HEK293 (cell line): Measurements from ENCODE around the gene PPY.
A peak's percentile ranks its signal among the peaks of the same experiment; 100 is the strongest.

Source experiments
- CTCF ChIA-PET: fragments of 350-600 bp; formaldehyde crosslinking; extraction: SDS; loops from one replicate; lab custom pipeline; 2021; ENCODE audit warnings: antibody characterized with exemption; lab: Yijun Ruan, JAX
- POLR2A ChIA-PET: fragments of 300-600 bp; formaldehyde crosslinking; extraction: SDS; loops from one replicate; lab custom pipeline; 2020; ENCODE audit warnings: antibody characterized with exemption, inconsistent platforms; lab: Yijun Ruan, JAX
- H3K27ac ChIP-seq: fragments of 200-500 bp; sonication (Bioruptor generic); 2 replicates; pipeline ENCODE4 v1.5.1; 2014; ENCODE audit warnings: low read depth, low read length, control low read depth, inconsistent platforms; ENCODE audit errors: extremely low read depth
- H3K36me3 ChIP-seq, 2 experiments: fragments of 200-500 bp in 1 of 2; sonication (Bioruptor generic) in 1 of 2; 1 replicate in 1 of 2; 2 replicates in 1 of 2; pipeline ENCODE4 v1.5.1; 2014 to 2017; ENCODE audit warnings: inconsistent platforms in 2 of 2, low read length in 2 of 2; ENCODE audit not compliant: control insufficient read depth in 2 of 2, insufficient read depth in 1 of 2
- H3K4me1 ChIP-seq: fragments of 200-500 bp; sonication (Bioruptor generic); 2 replicates; pipeline ENCODE4 v1.5.1; 2014; ENCODE audit warnings: mild to moderate bottlenecking, low read length, inconsistent platforms; ENCODE audit not compliant: control insufficient read depth, insufficient read depth
- H3K4me3 ChIP-seq: 2 replicates; pipeline ENCODE4 v1.5.1; 2011; ENCODE audit warnings: low read depth, mild to moderate bottlenecking, control low read depth, low read length, moderate library complexity
- H3K9me3 ChIP-seq: fragments of 200-500 bp; sonication (Bioruptor generic); 2 replicates; pipeline ENCODE4 v1.5.1; 2014; ENCODE audit warnings: low read depth, low read length, inconsistent platforms; ENCODE audit not compliant: control insufficient read depth, insufficient read depth
- BCL11B ChIP-seq: fragments of 450-650 bp; formaldehyde crosslinking; IDR thresholded peaks from 2 replicates; pipeline ENCODE4 v1.5.1; 2016; ENCODE audit warnings: low read depth, missing biosample characterization, missing genetic modification characterization
- HOXA7 ChIP-seq: sonication (generic); formaldehyde crosslinking; IDR thresholded peaks from 2 replicates; pipeline ENCODE4 v1.8.1; 2022; ENCODE audit warnings: missing genetic modification reagents, borderline replicate concordance
- KLF1 ChIP-seq: fragments of 450-650 bp; formaldehyde crosslinking; IDR thresholded peaks from 2 replicates; pipeline ENCODE4 v1.5.1; 2016; ENCODE audit warnings: missing biosample characterization, missing genetic modification characterization
- KLF10 ChIP-seq: fragments of 450-650 bp; IDR thresholded peaks from 2 replicates; pipeline ENCODE4 v1.5.1; 2018; ENCODE audit warnings: missing biosample characterization, mild to moderate bottlenecking, missing genetic modification characterization
- MEIS1 ChIP-seq: sonication (generic); formaldehyde crosslinking; IDR thresholded peaks from 2 replicates; pipeline ENCODE4 v1.8.1; 2022; ENCODE audit warnings: missing genetic modification reagents, mild to moderate bottlenecking, borderline replicate concordance
- MZF1 ChIP-seq: fragments of 450-650 bp; formaldehyde crosslinking; IDR thresholded peaks from 2 replicates; pipeline ENCODE4 v1.5.1; 2017; ENCODE audit warnings: missing biosample characterization, missing genetic modification characterization, borderline replicate concordance
- SALL2 ChIP-seq: fragments of 450-650 bp; formaldehyde crosslinking; IDR thresholded peaks from 2 replicates; pipeline ENCODE4 v1.5.0; 2017; ENCODE audit warnings: missing biosample characterization, mild to moderate bottlenecking, missing genetic modification characterization, borderline replicate concordance
- SP2 ChIP-seq: fragments of 450-650 bp; formaldehyde crosslinking; IDR thresholded peaks from 2 replicates; pipeline ENCODE4 v1.5.1; 2016; ENCODE audit warnings: missing biosample characterization, missing genetic modification characterization
- ZBTB1 ChIP-seq: fragments of 450-650 bp; formaldehyde crosslinking; IDR thresholded peaks from 2 replicates; pipeline ENCODE4 v1.5.1; 2016; ENCODE audit warnings: missing biosample characterization, missing genetic modification characterization
- ZBTB48 ChIP-seq: fragments of 450-650 bp; formaldehyde crosslinking; IDR thresholded peaks from 2 replicates; pipeline ENCODE4 v1.5.1; 2016; ENCODE audit warnings: missing biosample characterization, missing genetic modification characterization
- ZBTB6 ChIP-seq: fragments of 450-650 bp; formaldehyde crosslinking; IDR thresholded peaks from 2 replicates; pipeline ENCODE4 v1.5.1; 2017; ENCODE audit warnings: missing biosample characterization, missing genetic modification characterization
- ZFP3 ChIP-seq: fragments of 450-650 bp; formaldehyde crosslinking; IDR thresholded peaks from 2 replicates; pipeline ENCODE4 v1.5.1; 2016; ENCODE audit warnings: low read depth, missing biosample characterization, missing genetic modification characterization
- ZNF114 ChIP-seq: fragments of 450-650 bp; formaldehyde crosslinking; IDR thresholded peaks from 2 replicates; pipeline ENCODE4 v1.5.0; 2017; ENCODE audit warnings: missing biosample characterization, missing genetic modification characterization
- ZNF202 ChIP-seq: fragments of 450-650 bp; formaldehyde crosslinking; IDR thresholded peaks from 2 replicates; pipeline ENCODE4 v1.5.1; 2016; ENCODE audit warnings: missing biosample characterization, missing genetic modification characterization, borderline replicate concordance
- ZNF223 ChIP-seq: fragments of 450-650 bp; formaldehyde crosslinking; IDR thresholded peaks from 2 replicates; pipeline ENCODE4 v1.5.1; 2016; ENCODE audit warnings: missing biosample characterization, missing genetic modification characterization
- ZNF248 ChIP-seq: fragments of 450-650 bp; formaldehyde crosslinking; IDR thresholded peaks from 2 replicates; pipeline ENCODE4 v1.5.1; 2017; ENCODE audit warnings: missing biosample characterization, missing genetic modification characterization
- ZNF26 ChIP-seq: fragments of 450-650 bp; formaldehyde crosslinking; IDR thresholded peaks from 2 replicates; pipeline ENCODE4 v1.5.1; 2016; ENCODE audit warnings: missing biosample characterization, missing genetic modification characterization
- ZNF514 ChIP-seq: fragments of 450-650 bp; formaldehyde crosslinking; IDR thresholded peaks from 2 replicates; pipeline ENCODE4 v1.5.1; 2016; ENCODE audit warnings: missing biosample characterization, missing genetic modification characterization
- ZNF555 ChIP-seq: fragments of 450-650 bp; formaldehyde crosslinking; conservative IDR thresholded peaks from 2 replicates; pipeline ENCODE4 v1.5.1; 2017; ENCODE audit warnings: missing biosample characterization, mild to moderate bottlenecking, missing genetic modification characterization, inconsistent platforms
- ZNF561 ChIP-seq: fragments of 450-650 bp; IDR thresholded peaks from 2 replicates; pipeline ENCODE4 v1.5.1; 2018; ENCODE audit warnings: missing biosample characterization, missing genetic modification characterization, borderline replicate concordance
- ZNF580 ChIP-seq: fragments of 450-650 bp; formaldehyde crosslinking; IDR thresholded peaks from 2 replicates; pipeline ENCODE4 v1.5.1; 2016; ENCODE audit warnings: missing biosample characterization, missing genetic modification characterization
- ZNF645 ChIP-seq: fragments of 450-650 bp; formaldehyde crosslinking; IDR thresholded peaks from 2 replicates; pipeline ENCODE4; 2016; ENCODE audit warnings: missing biosample characterization, missing genetic modification characterization
- ZNF658 ChIP-seq: fragments of 450-650 bp; formaldehyde crosslinking; IDR thresholded peaks from 2 replicates; pipeline ENCODE4; 2016; ENCODE audit warnings: missing biosample characterization, missing genetic modification characterization
- ZNF704 ChIP-seq: fragments of 450-650 bp; formaldehyde crosslinking; IDR thresholded peaks from 2 replicates; pipeline ENCODE4 v1.5.1; 2016; ENCODE audit warnings: missing biosample characterization, missing genetic modification characterization
- ZNF843 ChIP-seq: fragments of 450-650 bp; formaldehyde crosslinking; IDR thresholded peaks from 2 replicates; pipeline ENCODE4 v1.5.1; 2016; ENCODE audit warnings: missing biosample characterization, missing genetic modification characterization
- ZSCAN30 ChIP-seq: fragments of 450-650 bp; IDR thresholded peaks from 2 replicates; pipeline ENCODE4 v1.5.1; 2018; ENCODE audit warnings: missing biosample characterization, mild to moderate bottlenecking, missing genetic modification characterization, moderate library complexity
- ZSCAN4 ChIP-seq: fragments of 450-650 bp; formaldehyde crosslinking; IDR thresholded peaks from 2 replicates; pipeline ENCODE4 v1.5.1; 2017; ENCODE audit warnings: missing biosample characterization, missing genetic modification characterization

The PPY gene

GRCh38 chr17:43909537-43910231 lies 32.6 kb downstream of the PPY start:
- ChIA-PET POLR2A (interaction anchor here (1.2 kb wide), 1 partner anchor 85 kb away, joined by 3 read pairs; no protein-coding TSS in a partner anchor), CTCF (interaction anchor here (0.5 to 5.6 kb wide), 35 partner anchors 9 to 761 kb away, joined by 3 to 53 read pairs (median 5); partner anchors contain the start of gene PPY)
- no peak overlapping the region for H3K4me3 ChIP-seq
- peaks cover 12% of the 10 kb centered on the region; the same call in 1 of the 2 replicates for H3K4me1 ChIP-seq
- no peaks in the 10 kb centered on the region for H3K9me3 ChIP-seq
- H3K27ac ChIP-seq = no peak overlapping the region
- no peaks in the 10 kb centered on the region for H3K36me3 ChIP-seq
- no peak for TF ChIP-seq ZNF114 (tag by site-specific recombination)
- no peak for TF ChIP-seq ZNF514
- TF ChIP-seq ZSCAN30 (tag by site-specific recombination) = no peak
- no peak for TF ChIP-seq ZNF645 (tag by site-specific recombination)
- TF ChIP-seq ZFP3 (tag by site-specific recombination) = no peak
- TF ChIP-seq BCL11B (tag by site-specific recombination) = no peak
- TF ChIP-seq HOXA7 (CRISPR knock-in tag) = no peak

- Histone ChIP-seq H3K4me3 (no peak overlapping the region), H3K9me3 (no peaks in the 10 kb centered on the region), H3K27ac (peak overlapping the region; percentile 51; the same call in 1 of the 2 replicates), H3K4me1 (peaks cover 12% of the 10 kb centered on the region; the same call in 1 of the 2 replicates), H3K36me3 (no peaks in the 10 kb centered on the region)
- ChIA-PET CTCF (interaction anchor here (0.6 to 5.6 kb wide), 20 partner anchors 8 to 178 kb away, joined by 3 to 53 read pairs (median 8); partner anchors contain the start of gene PPY), POLR2A (interaction anchor here (1.2 kb wide), 3 partner anchors 10 to 22 kb away, joined by 3 to 4 read pairs (median 3); no protein-coding TSS in a partner anchor)
- TF ChIP-seq SALL2 = no peak
- TF ChIP-seq MEIS1 (CRISPR knock-in tag) = no peak
- no peak for TF ChIP-seq ZBTB1 (tag by site-specific recombination)
- TF ChIP-seq ZNF223 (tag by site-specific recombination) = no peak
- TF ChIP-seq ZBTB48 (tag by site-specific recombination) = no peak
- TF ChIP-seq ZNF658 (tag by site-specific recombination) = no peak
- TF ChIP-seq ZNF843 (tag by site-specific recombination) = no peak
- TF ChIP-seq ZNF704 (tag by site-specific recombination) = no peak
- no peak for TF ChIP-seq ZNF26 (tag by site-specific recombination)
- peak; percentile 70 for TF ChIP-seq KLF1 (tag by site-specific recombination)
- no peak for TF ChIP-seq MZF1 (tag by site-specific recombination)
- peak; percentile 94 for TF ChIP-seq KLF10 (tag by site-specific recombination)
- TF ChIP-seq ZSCAN4 = no peak
- TF ChIP-seq ZNF580 (tag by site-specific recombination) = peak; percentile 42; the same call in 1 of the 2 replicates
- TF ChIP-seq ZNF561 (tag by site-specific recombination) = no peak
- TF ChIP-seq ZNF555 (tag by site-specific recombination) = no peak
- TF ChIP-seq ZNF248 (tag by site-specific recombination) = no peak
- TF ChIP-seq ZBTB6 (tag by site-specific recombination) = peak; percentile 84
- peak; percentile 62 for TF ChIP-seq SP2 (tag by site-specific recombination)
- no peak for TF ChIP-seq ZNF202 (tag by site-specific recombination)
These were observed 34.1 kb downstream of the PPY start for GRCh38 chr17:43907998-43908721.
